H54 (cell line): ENCODE data around the gene FNDC11.
"Not testable (repeated sequence)": the region's sequence is repeated elsewhere in the genome, so short reads cannot be mapped to it uniquely, and the experiment has no call there.

Experiments
- DNase-seq: peaks from one replicate; pipeline ENCODE4 v3.0.0; 2011; ENCODE audit warnings: low spot score, mixed read lengths; ENCODE audit not compliant: insufficient read length
- FAIRE-seq: peaks from 3 replicates; lab custom pipeline; 2011; peaks lifted over from hg19 to GRCh38; lab: Jason Lieb, UNC
- POLR2A ChIP-seq: IDR thresholded peaks from 2 replicates; pipeline ENCODE4 v1.6.1; 2011; ENCODE audit warnings: low read depth, mild to moderate bottlenecking, low read length

FNDC11 gene

GRCh38 chr20:63590218-63591146, 36.5 kb downstream of the FNDC11 start:
- TF ChIP-seq POLR2A: no peak
- FAIRE-seq (no peak), DNase-seq (no peak)

- TF ChIP-seq POLR2A: no peak
- DNase-seq (no peak), FAIRE-seq (no peak)
These were observed 37.2 kb downstream of the FNDC11 start for GRCh38 chr20:63591147-63591533.

- no peak for DNase-seq
- no peak for FAIRE-seq
- no peak for TF ChIP-seq POLR2A
These were observed 37.9 kb downstream of the FNDC11 start for GRCh38 chr20:63591786-63592355.

- no peak for TF ChIP-seq POLR2A
- DNase-seq (no peak), FAIRE-seq (no peak)
These were observed 38.7 kb downstream of the FNDC11 start for GRCh38 chr20:63592661-63593060.

GRCh38 chr20:63594043-63594561, 40.1 kb downstream of the FNDC11 start:
- peak; percentile 61 for DNase-seq
- TF ChIP-seq POLR2A: no peak
- FAIRE-seq: no peak

GRCh38 chr20:63595416-63596127, 41.6 kb downstream of the FNDC11 start:
- no peak for DNase-seq
- no peak for FAIRE-seq
- TF ChIP-seq POLR2A: no peak

GRCh38 chr20:63596423-63596822, 42.5 kb downstream of the FNDC11 start:
- FAIRE-seq: no peak
- no peak for TF ChIP-seq POLR2A
- DNase-seq: no peak

GRCh38 chr20:63597651-63598478, 43.9 kb downstream of the FNDC11 start:
- FAIRE-seq (no peak), DNase-seq (no peak)
- TF ChIP-seq POLR2A: no peak

GRCh38 chr20:63598479-63599395, 44.8 kb downstream of the FNDC11 start:
- no peak for TF ChIP-seq POLR2A
- FAIRE-seq: no peak
- DNase-seq: no peak

GRCh38 chr20:63599396-63600050, 45.6 kb downstream of the FNDC11 start:
- no peak for TF ChIP-seq POLR2A
- no peak for DNase-seq
- FAIRE-seq: no peak

GRCh38 chr20:63601679-63602078, 47.7 kb downstream of the FNDC11 start:
- DNase-seq, FAIRE-seq: not testable (repeated sequence)

- TF ChIP-seq POLR2A: no peak
- FAIRE-seq: no peak
- no peak for DNase-seq
These were observed 48.4 kb downstream of the FNDC11 start for GRCh38 chr20:63602321-63602720.
